OCI-LY7 (cell line): ENCODE results near the gene SLC4A9.

Source experiments
- CTCF ChIP-seq: fragments of 200-600 bp; sonication (generic); conservative IDR thresholded peaks from 2 replicates; pipeline ENCODE4 v1.5.1; 2014; ENCODE audit warnings: mild to moderate bottlenecking, antibody characterized with exemption, low read length, moderate library complexity, mixed read lengths
- EZH2phosphoT487 ChIP-seq: fragments of 200-600 bp; sonication (generic); IDR thresholded peaks from 2 replicates; pipeline ENCODE4 v1.6.1; 2018; ENCODE audit warnings: low read depth, borderline replicate concordance, mild to moderate bottlenecking, mixed run types, antibody characterized with exemption, low read length, moderate library complexity, mixed read lengths

GRCh38 chr5:140336388-140336787 is 23.6 kb upstream of the SLC4A9 start:
- TF ChIP-seq CTCF (no peak), EZH2phosphoT487 (no peak)
